Measurements from ENCODE around the gene SNED1.

Gene SNED1

GRCh38 chr2:241110607-241111439 lies 112.4 kb downstream of the SNED1 start:
- no peak for DNase-seq

- DNase-seq: no peak
Measured at GRCh38 chr2:241111440-241111805, 113.0 kb downstream of the SNED1 start.

- no peak for DNase-seq
Measured at GRCh38 chr2:241112046-241112445, 113.6 kb downstream of the SNED1 start.

GRCh38 chr2:241112592-241112991 lies 114.2 kb downstream of the SNED1 start:
- DNase-seq: no peak

- no peak for DNase-seq
Measured at GRCh38 chr2:241114836-241115235, 116.4 kb downstream of the SNED1 start.

- no peak for DNase-seq
Measured at GRCh38 chr2:241115361-241115760, 116.9 kb downstream of the SNED1 start.

- no peak for DNase-seq
Measured at GRCh38 chr2:241116606-241117560, 118.5 kb downstream of the SNED1 start.

- DNase-seq: no peak
Measured at GRCh38 chr2:241118737-241119505, 120.5 kb downstream of the SNED1 start.

- DNase-seq: no peak
Measured at GRCh38 chr2:241120440-241120839, 122.0 kb downstream of the SNED1 start.

- no peak for DNase-seq
Measured at GRCh38 chr2:241121008-241121407, 122.6 kb downstream of the SNED1 start.

- DNase-seq: no peak
Measured at GRCh38 chr2:241122376-241123002, 124.1 kb downstream of the SNED1 start.

- no peak for DNase-seq
Measured at GRCh38 chr2:241123816-241124536, 125.6 kb downstream of the SNED1 start.

- DNase-seq: no peak
Measured at GRCh38 chr2:241125626-241126025, 127.2 kb downstream of the SNED1 start.

- no peak for DNase-seq
Measured at GRCh38 chr2:241126201-241126611, 127.8 kb downstream of the SNED1 start.

GRCh38 chr2:241126771-241127202 lies 128.4 kb downstream of the SNED1 start:
- no peak for DNase-seq

GRCh38 chr2:241128266-241128665 lies 129.8 kb downstream of the SNED1 start:
- DNase-seq: no peak

GRCh38 chr2:241129086-241129871 lies 130.9 kb downstream of the SNED1 start:
- no peak for DNase-seq

GRCh38 chr2:241130316-241130715 lies 131.9 kb downstream of the SNED1 start:
- DNase-seq: no peak

- no peak for DNase-seq
Measured at GRCh38 chr2:241131531-241131930, 133.1 kb downstream of the SNED1 start.

- DNase-seq: no peak
Measured at GRCh38 chr2:241132538-241133435, 134.4 kb downstream of the SNED1 start.

Data from NCI-H526 treated with DMSO at 0.1 percent for 48 hours (cell line).